ENCODE results near the gene CFAP61. TPM values are rescaled to one million over a fixed set of nuclear protein-coding genes. Genes with fewer than 3 reads are reported as not detected.
"Not testable (repeated sequence)": the region's sequence is repeated elsewhere in the genome, so short reads cannot be mapped to it uniquely, and the experiment has no call there.

Gene CFAP61
- total RNA-seq (ENCODE audit: low replicate concordance) = 0.52 and 5.6 TPM in 2 replicates
- long read RNA-seq, partial matches to known transcripts = 0 of 1 reads
- long read RNA-seq, other reads (novel, unspliced or antisense) = 1 of 1 reads

DNA sequence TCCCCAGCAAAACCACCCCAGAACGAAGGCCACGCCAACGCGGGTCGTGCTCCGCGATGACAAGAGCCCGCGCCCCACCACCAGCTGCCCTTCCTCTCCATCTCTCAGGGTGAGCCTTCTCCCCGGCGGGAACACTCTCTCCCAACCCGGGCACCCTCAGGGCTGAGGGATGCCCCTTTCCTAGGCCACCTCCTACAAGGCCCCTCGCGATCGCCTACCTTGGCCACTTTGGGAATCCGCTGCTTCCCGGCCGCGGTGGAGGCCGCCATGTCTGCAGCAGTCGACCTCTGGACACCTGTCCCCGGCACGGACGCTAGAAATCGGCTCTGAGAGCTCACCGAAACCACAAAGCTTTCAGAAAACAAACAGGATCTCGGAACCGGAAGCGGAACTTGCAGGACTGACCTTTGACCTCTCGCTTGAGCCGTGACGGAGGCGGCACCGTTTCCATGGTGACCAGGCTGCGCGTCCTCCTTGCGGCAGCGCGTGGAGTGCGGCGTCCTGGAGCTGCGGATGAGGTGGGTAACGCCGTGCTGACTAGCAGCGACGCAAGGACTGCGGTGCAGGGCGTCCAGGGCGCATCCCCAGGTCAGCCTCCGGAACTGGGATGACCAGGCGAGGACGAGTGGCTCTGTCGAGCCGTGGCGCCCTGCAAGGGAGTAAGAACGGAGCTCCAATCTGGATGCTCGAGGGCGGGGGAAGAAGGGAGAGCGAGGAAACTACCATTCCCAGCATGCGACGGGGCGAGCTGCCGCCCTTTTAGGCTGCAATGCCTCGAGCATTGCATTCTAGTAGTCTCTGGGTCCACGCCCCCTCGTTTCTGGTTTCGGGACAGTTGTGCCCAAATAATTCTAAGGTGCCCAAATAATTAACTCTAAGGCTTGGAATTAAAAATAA, at the start of gene CFAP61, which contains the start of gene CRNKL1:
CFAP61 (plus strand) TSS at position 459 of the 897 bp plus-strand sequence. CDS start 4,122 bp downstream, outside the sequence.
CRNKL1 (minus strand) TSS at position 393 of the 897 bp plus-strand sequence; CDS start at position 269, 124 bp downstream.
- Mint-ChIP-seq H3K27ac (peak within 1 kb of the TSS; percentile 96), H3K9me3 (no peaks in the 10 kb centered on the region), H3K4me3 (peak within 1 kb of the TSS; percentile 99), H3K36me3 (peaks cover 20% of the 10 kb centered on the region), H3K27me3 (no peaks in the 10 kb centered on the region), H3K4me1 (ENCODE audit: unreplicated experiment) (peaks cover 3% of the 10 kb centered on the region)
- TF ChIP-seq, protein P1, sequence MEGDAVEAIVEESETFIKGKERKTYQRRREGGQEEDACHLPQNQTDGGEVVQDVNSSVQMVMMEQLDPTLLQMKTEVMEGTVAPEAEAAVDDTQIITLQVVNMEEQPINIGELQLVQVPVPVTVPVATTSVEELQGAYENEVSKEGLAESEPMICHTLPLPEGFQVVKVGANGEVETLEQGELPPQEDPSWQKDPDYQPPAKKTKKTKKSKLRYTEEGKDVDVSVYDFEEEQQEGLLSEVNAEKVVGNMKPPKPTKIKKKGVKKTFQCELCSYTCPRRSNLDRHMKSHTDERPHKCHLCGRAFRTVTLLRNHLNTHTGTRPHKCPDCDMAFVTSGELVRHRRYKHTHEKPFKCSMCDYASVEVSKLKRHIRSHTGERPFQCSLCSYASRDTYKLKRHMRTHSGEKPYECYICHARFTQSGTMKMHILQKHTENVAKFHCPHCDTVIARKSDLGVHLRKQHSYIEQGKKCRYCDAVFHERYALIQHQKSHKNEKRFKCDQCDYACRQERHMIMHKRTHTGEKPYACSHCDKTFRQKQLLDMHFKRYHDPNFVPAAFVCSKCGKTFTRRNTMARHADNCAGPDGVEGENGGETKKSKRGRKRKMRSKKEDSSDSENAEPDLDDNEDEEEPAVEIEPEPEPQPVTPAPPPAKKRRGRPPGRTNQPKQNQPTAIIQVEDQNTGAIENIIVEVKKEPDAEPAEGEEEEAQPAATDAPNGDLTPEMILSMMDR (conservative IDR thresholded peaks at IDR 0.05) = peak; percentile 49
- DNase-seq (ENCODE audit: extremely low spot score, unreplicated experiment) = peak; percentile 96

- Mint-ChIP-seq H3K27ac (peak overlapping the region; percentile 24), H3K4me1 (ENCODE audit: unreplicated experiment) (peaks cover 45% of the 10 kb centered on the region)
These were observed 49.0 kb upstream of the CFAP61 start for GRCh38 chr20:20003031-20003954.

GRCh38 chr20:20003955-20004322, 48.4 kb upstream of the CFAP61 start:
- H3K4me3 Mint-ChIP-seq; H3K9me3 Mint-ChIP-seq; DNase-seq (ENCODE audit: extremely low spot score, unreplicated experiment); H3K27me3 Mint-ChIP-seq; H3K27ac Mint-ChIP-seq: not testable (repeated sequence)
- Mint-ChIP-seq H3K4me1 (ENCODE audit: unreplicated experiment) (peaks cover 47% of the 10 kb centered on the region), H3K36me3 (peaks cover 27% of the 10 kb centered on the region)

More at GRCh38 chr20:20003031-20003954, 49.0 kb upstream of the CFAP61 start:
- no peaks in the 10 kb centered on the region for H3K9me3 Mint-ChIP-seq
- peak overlapping the region; percentile 56 for H3K4me3 Mint-ChIP-seq
- DNase-seq (ENCODE audit: extremely low spot score, unreplicated experiment) = no peak
- H3K27me3 Mint-ChIP-seq = no peaks in the 10 kb centered on the region
- TF ChIP-seq, protein P1 (conservative IDR thresholded peaks at IDR 0.05) = no peak
- peaks cover 27% of the 10 kb centered on the region for H3K36me3 Mint-ChIP-seq

- Mint-ChIP-seq H3K27me3 (no peaks in the 10 kb centered on the region), H3K27ac (peak overlapping the region; percentile 53), H3K36me3 (peaks cover 19% of the 10 kb centered on the region), H3K9me3 (no peaks in the 10 kb centered on the region), H3K4me1 (ENCODE audit: unreplicated experiment) (peaks cover 41% of the 10 kb centered on the region), H3K4me3 (no peak overlapping the region)
- no peak for DNase-seq (ENCODE audit: extremely low spot score, unreplicated experiment)
- TF ChIP-seq, protein P1 (conservative IDR thresholded peaks at IDR 0.05) = no peak
These were observed 47.0 kb upstream of the CFAP61 start for GRCh38 chr20:20005342-20005741.

- no peak for DNase-seq (ENCODE audit: extremely low spot score, unreplicated experiment)
- TF ChIP-seq, protein P1 (conservative IDR thresholded peaks at IDR 0.05) = no peak
- Mint-ChIP-seq H3K4me3 (peak overlapping the region; percentile 71), H3K9me3 (no peaks in the 10 kb centered on the region), H3K27me3 (no peaks in the 10 kb centered on the region), H3K4me1 (ENCODE audit: unreplicated experiment) (peaks cover 33% of the 10 kb centered on the region), H3K27ac (peak overlapping the region; percentile 40), H3K36me3 (no peaks in the 10 kb centered on the region)
These were observed 42.5 kb upstream of the CFAP61 start for GRCh38 chr20:20009784-20010253.
